Suppressor macrophage (primary cell): Measurements from ENCODE around the gene CYP4A11.
"Not testable (repeated sequence)": the region's sequence is repeated elsewhere in the genome, so short reads cannot be mapped to it uniquely, and the experiment has no call there.

ENCODE experiments used
- DNase-seq, 4 experiments: peaks; one replicate each; pipeline ENCODE4 v3.0.0-alpha.2; 2020 to 2022
- total RNA-seq, 17 experiments: gene quantifications; one replicate each; lab custom pipeline; 2026; ENCODE audit warnings: mixed read lengths in 6 of 17, inconsistent platforms in 3 of 17; lab: John Stamatoyannopoulos, UW

CYP4A11 gene, protein sequence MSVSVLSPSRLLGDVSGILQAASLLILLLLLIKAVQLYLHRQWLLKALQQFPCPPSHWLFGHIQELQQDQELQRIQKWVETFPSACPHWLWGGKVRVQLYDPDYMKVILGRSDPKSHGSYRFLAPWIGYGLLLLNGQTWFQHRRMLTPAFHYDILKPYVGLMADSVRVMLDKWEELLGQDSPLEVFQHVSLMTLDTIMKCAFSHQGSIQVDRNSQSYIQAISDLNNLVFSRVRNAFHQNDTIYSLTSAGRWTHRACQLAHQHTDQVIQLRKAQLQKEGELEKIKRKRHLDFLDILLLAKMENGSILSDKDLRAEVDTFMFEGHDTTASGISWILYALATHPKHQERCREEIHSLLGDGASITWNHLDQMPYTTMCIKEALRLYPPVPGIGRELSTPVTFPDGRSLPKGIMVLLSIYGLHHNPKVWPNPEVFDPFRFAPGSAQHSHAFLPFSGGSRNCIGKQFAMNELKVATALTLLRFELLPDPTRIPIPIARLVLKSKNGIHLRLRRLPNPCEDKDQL
- total RNA-seq, result 0 to 1.4 (median 0) reads per million in 17 experiments

DNA sequence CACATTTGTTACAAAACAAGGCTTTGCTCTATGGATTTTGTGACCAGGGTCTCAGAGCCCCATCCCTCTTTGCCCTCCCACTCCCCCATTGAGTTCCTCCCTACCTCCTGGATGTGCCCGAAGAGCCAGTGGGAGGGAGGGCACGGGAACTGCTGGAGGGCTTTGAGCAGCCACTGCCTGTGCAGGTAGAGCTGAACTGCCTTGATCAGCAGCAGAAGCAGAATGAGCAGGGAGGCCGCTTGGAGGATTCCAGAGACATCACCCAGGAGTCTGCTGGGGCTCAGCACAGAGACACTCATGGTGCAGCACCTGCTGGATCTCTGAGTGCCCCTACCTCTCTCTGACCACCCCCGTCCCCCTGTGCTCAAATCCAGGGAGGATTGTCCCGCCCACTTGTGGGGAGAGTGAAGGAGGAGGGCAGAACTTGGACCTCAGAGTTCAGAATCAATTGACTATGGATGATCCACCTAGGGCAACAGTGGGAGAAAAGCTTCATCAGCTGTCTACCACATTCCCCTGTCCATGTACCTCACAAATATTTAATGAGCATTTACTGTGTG lies at the start of gene CYP4A11:
TSS of gene CYP4A11 (minus strand) at position 342 of the 560 bp plus-strand sequence. CDS start at position 299, 43 bp downstream.
- no peak for DNase-seq

DNA sequence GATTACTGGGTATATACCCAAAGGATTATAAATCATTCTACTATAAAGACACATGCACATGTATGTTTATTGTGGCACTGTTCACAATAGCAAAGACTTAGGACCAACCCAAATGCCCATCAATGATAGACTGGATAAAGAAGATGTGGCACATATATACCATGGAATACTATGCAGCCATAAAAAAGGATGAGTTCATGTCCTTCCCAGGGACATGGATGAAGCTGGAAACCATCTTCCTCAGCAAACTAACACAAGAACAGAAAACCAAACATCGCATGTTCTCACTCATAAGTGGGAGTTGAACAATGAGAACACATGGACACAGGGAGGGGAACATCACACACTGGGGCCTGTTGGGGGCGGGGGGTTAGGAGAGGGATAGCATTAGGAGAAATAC lies 49.3 kb upstream of the CYP4A11 start:
- not testable (repeated sequence) for DNase-seq

DNA sequence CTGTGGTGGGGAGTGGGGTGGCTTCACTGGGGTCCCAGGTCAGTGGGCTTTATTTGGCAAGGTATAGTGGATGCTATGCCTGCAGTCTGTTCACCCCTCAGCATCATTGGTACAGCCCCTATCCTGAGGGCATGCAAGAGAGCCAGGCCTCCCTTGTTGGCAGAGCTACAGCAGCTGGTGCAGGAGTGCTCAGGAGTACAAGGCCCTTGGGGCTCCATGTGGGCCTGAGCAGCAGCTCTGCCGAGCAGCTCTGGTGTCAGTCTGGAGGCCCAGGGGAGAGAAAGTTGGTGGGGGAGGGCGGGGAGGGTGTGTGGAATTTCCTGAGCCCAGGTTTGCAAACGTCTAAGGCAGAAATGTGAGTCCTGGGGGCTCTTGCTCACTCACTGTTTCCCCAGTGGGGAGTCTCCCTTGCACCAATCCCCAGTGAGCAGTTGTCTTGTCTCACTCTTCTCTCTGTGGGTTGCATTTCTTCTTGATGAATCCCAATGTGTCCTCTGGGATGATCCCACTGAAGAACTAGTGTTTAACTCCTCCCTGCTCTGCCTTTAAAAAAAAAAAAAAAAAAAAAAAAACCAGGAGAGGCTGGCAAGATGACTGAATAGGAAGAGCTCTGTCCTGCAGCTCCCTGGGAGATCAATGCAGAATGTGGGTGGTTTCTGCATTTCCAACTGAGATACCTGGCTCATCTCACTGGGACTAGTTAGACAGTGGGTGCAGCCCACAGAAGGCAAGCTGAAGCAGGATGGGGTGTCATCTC lies 42.7 kb upstream of the CYP4A11 start:
- no peak for DNase-seq

DNA sequence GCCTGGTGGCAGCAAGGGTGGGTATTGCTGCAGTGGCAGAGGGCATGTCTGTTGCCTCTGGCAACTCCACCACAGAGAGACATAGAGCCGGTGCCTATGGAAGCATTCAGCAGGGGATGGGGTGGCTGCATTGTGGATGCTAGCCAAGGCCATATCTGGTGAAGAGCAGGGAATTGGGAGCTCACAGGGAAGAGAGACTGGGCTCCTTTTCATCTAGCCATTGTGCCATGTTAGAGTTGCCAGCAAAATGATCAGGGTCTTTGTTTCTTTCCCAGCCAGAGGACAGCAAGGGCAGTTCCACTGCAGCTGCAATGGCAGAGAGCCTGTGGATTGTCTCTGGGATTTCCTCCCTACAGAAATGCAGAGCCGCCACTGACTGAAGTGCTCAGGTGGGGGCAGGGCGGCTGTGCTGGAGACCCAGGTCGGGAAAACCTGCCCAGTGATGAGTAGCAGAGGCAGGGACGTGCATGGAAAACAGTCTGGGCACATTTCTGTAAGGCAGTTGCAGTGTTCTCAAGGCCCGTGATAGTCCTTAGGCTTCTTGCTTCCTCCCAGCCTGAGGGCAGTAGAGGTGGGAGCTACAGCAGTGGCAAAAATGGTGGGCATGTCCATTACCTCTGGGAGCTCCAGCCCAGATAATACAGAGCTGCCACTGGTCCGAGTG lies 42.0 kb upstream of the CYP4A11 start:
- no peak for DNase-seq

DNA sequence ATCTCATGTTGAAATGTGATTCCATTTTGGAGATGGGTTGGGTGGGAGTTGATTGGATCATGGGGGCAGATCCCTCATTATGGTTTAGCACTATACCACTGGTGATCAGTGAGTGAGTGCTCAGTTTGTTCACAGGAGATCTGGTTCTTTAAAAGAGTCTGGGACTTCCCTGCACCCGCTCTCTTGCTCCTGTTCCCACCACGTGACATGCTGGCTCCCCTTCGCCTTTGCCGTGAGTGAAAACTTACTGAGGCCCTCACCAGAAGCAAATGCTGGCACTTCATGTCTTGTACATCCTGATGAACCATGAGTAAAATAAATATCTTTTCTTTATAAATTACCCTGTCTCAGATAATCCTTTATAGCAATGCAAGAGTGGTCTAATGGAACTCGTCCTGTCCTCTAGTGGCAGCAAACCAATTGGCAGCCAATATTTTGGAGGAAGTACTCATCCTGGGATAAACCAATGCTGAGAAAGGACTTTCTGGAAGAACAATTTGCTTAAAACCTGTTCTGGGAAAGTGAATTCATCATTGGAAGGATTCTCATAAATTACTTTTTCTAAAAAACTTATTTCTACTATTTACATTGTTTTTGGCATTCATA lies 27.8 kb upstream of the CYP4A11 start:
- DNase-seq, result no peak

DNA sequence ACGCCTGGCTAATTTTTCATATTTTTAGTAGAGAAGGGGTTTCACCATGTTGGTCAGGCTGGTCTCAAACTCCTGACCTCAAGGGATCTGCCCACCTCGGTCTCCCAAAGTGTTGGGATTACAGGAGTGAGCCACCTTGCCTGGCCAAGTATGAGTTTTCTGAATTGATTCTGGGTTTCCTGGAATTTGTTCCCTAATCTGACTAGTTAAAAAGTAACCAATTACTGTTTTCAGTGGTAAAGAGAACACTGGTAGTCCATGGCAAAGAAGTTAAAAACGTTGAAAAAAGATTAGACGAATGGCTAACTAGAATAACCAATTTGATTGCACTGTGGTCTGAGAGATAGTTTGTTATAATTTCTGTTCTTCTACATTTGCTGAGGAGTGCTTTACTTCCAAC lies 21.0 kb upstream of the CYP4A11 start:
- not testable (repeated sequence) for DNase-seq

DNA sequence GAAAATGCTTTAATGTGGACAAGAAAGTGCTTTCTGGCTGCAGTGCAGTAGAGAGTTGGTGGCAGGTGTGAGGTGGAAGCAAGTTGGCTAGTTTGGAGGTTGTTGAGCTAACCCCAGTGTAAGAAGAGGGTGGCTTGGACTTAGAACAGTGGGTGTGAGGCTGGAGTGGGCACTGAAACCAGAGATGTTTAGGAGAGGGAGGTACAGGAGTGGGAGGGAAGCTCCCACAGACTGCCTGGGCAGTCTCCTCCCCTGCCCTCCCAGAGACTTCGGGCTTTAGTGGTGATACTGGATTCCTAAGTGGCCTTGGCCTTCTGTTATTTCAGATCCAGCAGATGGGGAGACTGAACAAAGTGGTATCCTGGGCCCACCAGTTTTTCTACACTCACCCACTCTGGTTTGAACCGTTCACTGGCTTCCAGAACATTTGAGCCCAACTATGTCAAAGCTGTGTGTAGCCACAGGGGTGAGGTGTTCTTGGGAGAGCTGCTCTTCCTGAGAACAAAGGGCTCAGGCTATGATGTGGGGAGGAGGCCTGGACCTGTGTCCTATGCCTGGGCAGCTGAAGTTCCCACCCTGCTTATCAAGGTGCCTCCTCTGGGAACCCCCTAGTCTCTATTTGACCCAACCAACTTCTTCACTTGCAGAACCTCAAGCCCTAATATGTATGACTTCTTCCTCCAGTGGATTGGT lies 19.9 kb upstream of the CYP4A11 start:
- DNase-seq, result no peak

DNA sequence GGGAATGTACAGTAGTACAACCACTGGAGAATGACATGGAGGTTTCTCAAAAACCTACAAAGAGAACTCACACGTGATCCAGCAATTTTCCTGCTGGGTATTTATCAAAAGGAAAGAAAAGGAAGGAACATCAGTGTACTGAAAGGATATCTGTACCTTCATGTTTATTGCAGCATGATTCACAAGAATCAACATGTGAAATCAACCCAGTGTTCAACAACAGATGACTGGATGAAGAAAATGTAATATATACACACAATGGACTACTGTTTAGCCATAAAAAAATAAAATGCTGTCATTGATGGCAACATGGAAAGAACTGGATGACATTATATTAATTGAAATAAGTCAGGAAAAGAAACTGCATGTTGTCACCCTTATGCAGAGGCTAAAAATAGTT lies 19.0 kb upstream of the CYP4A11 start:
- no peak for DNase-seq

DNA sequence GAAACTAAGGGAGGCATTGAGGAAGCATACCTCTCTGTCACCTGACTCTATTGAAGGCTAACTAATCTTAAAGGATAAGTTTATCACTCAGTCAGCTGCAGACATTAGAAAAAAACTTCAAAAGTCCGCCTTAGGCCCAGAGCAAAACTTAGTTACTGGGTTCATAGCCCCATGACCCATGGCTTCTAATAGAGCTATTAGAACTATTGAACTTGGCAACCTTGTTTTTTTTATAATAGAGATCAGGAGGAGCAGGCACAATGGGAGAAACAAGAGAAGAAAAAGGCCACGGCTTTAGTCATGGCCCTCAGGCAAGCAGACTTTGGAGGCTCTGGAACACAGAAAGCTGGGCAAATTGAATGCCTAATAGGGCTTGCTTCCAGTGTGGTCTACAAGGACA lies 13.8 kb upstream of the CYP4A11 start:
- DNase-seq, result not testable (repeated sequence)

DNA sequence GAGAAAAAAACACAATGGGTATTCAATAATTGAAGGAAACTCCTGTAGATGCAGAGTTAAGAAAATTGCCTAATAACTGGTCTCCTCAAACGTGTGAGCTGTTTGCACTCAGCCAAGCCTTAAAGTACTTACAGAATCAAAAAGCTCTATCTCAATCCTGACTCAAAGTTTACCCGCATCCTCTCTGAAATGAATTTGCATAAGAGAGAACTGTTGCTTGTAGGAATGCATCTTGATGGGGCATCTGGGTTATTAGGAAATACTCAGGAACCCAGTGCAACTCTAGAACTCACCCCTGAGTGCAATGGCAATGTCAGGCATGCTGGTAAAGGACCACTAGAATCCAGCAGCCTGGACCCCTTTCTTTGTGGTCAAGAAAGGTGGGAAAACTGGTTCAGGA lies 12.6 kb upstream of the CYP4A11 start:
- not testable (repeated sequence) for DNase-seq

DNA sequence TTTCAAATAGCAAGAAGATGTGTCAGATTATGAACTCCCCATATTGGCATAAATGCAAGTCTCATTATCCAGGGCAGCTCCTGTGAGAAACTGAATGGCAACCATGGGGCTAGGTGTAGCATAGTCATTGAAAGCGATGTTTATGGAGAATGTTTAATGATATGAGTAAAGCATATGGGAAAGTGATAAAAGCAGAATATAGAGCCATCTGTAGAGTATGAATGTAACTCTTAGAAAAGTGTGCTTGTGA lies 8.1 kb upstream of the CYP4A11 start:
- DNase-seq, result not testable (repeated sequence)

DNA sequence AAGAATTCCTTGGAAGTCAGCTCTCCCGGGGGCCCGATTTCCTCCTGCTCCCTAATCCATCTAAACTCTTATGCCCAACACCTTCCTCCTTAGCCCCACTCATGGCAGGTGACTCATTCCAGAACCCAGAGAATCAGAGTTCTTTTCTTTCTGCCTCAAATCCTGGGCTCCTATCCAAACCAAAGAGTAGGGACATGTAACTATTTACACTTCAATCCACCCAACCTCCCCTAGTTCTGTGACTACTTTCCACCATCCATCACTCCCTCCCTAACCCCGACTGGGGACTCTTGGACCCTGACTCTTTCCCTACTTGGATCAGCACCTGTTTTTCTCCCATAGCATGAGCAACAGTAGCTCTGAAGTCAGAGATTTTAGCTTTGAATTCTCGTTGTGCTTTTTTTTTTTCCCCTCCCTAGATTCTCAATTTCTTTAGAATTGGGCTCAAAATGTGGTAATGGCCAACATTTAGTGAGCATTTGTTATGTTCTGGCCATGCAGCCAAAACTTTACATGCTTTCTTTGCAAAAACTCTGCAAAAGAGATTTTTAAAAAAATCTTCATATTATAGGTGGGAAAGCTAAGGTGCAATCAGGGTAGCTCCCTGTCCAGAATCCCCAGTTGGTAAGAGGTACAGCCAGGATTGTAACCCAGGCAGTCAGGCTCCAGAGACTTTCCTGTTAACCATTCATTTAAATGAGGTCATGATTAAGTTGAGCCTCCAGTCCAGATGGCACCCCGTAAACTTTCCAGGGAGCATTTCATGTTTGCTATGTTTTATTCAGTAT lies 7.5 kb upstream of the CYP4A11 start:
- DNase-seq, result no peak

DNA sequence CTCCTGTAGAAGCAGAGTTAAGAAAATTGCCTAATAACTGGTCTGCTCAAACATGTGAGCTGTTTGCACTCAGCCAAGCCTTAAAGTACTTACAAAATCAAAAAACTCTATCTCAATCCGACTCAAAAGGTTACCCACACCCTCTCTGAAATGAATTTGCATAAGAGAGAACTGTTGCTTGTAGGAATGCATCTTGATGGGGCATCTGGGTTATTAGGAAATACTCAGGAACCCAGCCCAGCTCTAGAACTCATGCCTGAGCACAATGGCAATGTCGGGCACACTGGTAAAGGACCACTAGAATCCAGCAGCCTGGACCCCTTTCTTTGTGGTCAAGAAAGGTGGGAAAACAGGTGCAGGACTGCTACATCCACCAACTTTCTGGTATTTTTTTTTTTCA lies 6.4 kb upstream of the CYP4A11 start:
- not testable (repeated sequence) for DNase-seq

DNA sequence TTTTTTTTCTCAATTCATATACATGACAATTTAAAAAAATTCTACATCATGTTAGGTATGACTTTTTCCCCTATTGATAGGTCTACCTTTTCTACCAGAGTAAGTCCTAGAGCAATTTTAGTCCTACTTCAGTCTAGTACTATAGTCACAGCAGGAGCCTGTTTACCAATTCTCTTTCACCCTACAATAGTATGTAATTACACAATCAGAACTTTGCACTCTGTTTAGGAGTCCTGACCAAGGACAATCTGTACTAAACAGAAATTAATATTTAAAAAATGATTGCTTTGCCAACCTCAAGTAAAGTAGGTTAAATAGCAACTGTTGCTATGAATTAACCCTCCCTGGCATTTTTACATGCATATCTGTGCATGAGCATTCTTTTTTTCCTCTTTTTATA lies 810 bp upstream of the CYP4A11 start:
- no peak for DNase-seq

DNA sequence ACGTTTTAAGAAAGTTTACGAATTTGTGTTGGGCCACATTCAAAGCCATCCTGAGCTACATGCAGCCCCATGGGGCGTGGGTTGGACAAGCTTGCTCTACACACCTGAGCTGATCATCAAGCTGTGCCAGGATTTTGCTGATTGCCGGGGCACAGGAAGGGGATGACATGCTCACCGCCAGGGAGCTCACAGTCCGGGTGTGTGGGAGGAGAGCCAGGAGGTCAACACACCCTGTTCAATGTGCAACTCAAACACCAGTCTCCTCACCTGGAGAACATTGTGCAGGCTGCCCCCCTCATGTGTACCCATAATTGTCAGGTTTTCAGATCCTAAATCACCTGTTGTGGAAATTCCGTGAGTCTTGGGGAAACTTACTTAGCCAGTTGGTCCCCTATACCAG lies 969 bp downstream of the CYP4A11 start:
- DNase-seq, result no peak

DNA sequence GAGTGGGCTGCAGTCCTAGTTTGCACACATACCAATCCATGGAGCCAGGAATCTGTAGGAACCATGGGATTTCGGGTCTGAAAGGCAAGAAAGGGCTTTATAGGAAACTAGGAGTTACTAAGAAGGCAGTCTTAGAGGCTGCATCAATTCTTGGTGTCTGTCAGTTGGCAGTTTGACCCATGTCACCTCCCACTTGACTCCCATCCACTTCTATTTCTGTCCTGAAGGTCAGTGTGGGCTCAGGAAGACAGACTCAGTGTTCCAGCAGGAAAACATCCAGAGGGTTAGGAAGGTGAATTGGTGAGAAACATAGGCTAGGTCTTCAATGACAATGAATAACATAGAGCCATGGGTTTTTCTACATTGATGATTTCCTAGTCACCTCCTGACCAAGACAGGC lies 4.0 kb downstream of the CYP4A11 start:
- DNase-seq, result no peak

DNA sequence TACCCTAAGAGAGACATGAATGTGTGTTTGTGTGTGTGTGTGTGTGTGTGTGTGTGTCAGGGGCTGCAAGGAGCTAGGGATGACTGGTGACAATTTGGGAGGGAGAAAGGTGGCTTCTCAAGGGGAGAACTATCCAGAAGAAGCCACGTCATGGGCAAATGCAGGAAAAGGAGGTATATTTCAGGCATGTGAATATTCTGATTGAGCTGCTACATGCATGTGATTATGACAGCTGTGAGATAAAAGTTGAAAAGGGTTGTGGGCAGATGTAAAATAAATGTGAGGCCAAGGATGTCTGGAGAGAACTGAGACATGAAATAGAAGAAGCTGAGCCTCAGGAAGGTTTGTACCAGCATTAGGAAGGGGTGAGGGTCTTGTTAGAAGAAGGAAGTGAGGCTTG lies 4.5 kb downstream of the CYP4A11 start:
- DNase-seq, result no peak

DNA sequence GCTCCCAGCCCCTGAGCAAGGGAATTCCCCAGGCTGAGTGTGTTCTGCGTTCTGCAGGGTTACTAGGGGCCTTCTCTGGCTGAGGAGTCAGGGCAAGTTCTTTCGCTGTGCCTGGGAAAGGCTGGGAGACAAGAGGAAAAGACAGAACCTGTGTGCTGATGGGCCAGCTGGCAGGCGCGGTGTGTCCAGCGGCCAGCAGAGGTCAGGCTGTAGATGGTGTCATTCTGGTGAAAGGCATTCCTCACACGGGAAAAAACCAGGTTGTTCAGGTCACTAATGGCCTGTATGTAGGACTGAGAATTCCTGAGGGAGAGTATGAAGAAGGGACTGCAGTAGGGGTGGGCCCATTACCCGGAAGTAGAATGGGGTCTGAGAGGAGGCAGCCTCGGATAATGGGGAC lies 6.4 kb downstream of the CYP4A11 start:
- peak in 2 of 4 experiments; percentile 2 to 7 for DNase-seq

DNA sequence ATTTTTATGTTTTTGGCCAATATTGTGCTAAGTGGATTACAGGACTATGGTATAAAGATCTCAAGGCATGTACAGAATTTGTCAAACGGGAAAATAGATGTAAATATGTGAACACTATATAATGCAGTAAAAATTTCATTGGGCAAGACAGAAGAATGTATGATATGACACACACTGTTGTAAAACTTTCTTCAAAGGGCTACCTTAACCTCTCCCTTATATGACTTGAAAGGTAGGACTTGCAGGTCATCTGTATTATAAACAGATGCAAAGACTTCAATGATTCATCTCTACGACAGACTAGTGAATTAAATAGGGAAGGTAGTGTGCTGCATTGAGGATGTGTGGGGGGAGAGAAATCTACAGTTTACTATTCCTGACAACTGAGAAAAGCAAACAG lies 9.3 kb downstream of the CYP4A11 start:
- DNase-seq, result not testable (repeated sequence)

DNA sequence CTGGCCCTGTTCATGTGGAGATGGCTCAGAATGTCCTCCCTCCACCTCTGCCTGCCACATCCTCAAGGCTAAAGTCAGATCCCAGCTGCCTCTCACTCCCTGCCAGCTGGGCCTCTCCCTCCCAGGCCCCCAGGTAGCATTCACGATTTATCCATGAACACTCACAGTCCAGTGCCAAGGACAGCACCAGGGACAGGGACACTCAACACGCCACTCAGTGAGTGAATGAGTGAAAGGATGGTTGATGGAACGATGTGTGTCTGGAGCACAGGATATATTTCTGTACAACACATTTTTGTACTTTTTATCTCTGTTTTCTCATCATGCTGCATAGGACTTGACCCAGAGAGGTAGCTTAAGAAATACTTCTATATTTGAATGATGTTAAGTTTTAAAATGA lies 10.1 kb downstream of the CYP4A11 start:
- no peak for DNase-seq

DNA sequence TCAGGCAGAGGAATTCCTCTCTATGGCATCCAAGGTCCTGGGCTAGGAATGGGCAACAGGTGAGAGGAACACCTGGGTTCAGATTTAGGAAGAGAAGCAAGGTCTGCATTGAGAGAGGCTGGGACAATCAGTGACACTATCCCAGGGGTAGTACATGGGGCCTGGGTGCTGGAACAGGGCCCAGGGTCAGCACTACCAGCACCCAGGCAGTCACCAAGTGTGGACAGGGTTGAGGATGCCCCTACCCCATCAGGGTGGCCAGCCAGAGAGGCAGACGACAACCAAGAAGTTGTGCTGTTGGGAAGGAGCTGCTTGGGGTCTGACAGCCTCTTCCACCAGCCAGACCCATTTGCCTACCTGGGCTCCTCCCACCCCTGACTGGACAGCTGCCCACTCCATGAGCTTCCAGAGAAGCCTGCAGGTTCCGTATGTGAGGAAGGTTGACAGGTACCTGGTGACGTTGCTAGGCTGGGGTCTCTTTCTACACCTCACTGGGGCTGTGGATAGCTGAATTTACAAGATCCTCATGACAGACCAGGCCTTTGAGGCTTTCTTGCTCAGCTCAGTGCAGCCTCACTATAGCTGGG lies 13.9 kb downstream of the CYP4A11 start:
- DNase-seq, result no peak
